Measurements from ENCODE around the gene INS. TPM values are rescaled to one million over a fixed set of nuclear protein-coding genes. Genes with fewer than 3 reads are reported as not detected.

Gene INS
- total RNA-seq, 2 experiments from 2014 or later = not detected

DNA sequence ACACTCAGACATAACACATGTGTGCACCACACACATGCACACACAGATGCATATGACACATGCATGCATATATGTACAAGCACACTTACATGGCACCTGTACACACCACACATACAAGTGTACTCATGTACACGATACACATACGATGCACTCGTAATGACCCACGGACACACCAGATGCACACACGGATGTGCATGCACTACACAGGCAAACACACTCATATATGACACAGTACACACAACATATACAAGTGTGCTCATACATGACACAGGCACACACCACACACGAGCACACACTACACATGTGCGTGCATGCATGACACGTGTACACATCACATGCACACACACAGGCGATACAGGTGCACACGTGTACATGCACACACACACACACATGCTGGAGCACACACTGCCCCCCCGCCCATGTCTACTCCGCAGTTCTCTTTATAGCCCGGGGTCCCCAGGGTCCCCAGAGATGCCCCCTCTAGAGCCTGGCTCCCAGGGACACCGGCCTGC lies 15.4 kb upstream of the INS start:
- ATAC-seq (no peak), DNase-seq (no peak)
- Mint-ChIP-seq H3K4me1 (ENCODE audit: low read depth) (no peaks in the 10 kb centered on the region), H3K9me3 (ENCODE audit: insufficient read depth) (no peaks in the 10 kb centered on the region), H3K27ac (no peak overlapping the region), H3K36me3 (ENCODE audit: low read depth) (no peaks in the 10 kb centered on the region), H3K27me3 (ENCODE audit: low read depth) (no peaks in the 10 kb centered on the region), H3K4me3 (no peak overlapping the region)
- ChIA-PET POLR2A (no interaction called here), CTCF (no interaction called here)

DNA sequence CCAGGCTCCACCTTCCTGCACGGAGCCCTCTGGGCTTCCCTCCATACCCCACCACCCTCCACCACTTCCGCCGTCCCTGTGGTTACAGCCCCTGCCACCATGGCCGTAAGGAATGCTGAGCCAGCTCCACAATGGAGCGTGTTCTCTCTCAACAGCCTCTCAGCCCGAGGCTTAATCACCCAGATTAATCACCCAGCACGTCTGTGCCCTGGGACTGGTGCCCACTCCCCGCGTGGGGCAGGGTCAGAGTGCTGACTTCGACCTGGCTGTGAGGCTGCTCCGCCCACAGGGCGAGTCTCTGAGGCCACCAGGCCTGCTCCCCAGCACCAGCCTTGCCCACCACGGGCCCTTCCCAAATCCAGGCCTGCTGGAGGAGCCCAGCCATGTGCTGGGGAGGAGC lies 14.7 kb upstream of the INS start:
- H3K9me3 Mint-ChIP-seq (ENCODE audit: insufficient read depth) = no peaks in the 10 kb centered on the region
- H3K4me3 Mint-ChIP-seq = no peak overlapping the region

DNA sequence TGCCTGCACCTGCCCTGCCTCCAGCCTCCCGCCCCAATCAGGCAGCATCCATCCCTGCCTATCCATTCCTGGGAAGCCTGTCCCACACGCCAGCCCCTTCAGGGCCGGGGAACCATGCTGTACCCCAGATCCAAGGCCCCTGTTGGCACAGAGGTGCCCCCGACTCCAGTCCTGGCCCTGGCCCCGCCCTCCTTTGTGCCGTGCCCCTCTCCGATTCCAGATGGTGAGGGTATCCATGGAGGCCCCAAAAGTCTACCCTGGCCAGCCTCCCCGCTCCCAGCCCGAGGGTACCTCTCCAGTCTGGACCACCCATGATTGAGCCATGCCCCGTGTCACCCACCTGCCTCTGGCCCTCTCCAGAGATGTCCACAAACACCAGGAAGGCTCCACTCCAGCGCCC lies 13.4 kb upstream of the INS start:
- Mint-ChIP-seq H3K4me3 (no peak overlapping the region), H3K27ac (no peak overlapping the region), H3K27me3 (ENCODE audit: low read depth) (no peaks in the 10 kb centered on the region), H3K9me3 (ENCODE audit: insufficient read depth) (no peaks in the 10 kb centered on the region), H3K36me3 (ENCODE audit: low read depth) (no peaks in the 10 kb centered on the region), H3K4me1 (ENCODE audit: low read depth) (no peaks in the 10 kb centered on the region)
- ATAC-seq (no peak), DNase-seq (no peak)
- ChIA-PET POLR2A (no interaction called here), CTCF (no interaction called here)

More for the DNA sequence above, 14.7 kb upstream of the INS start:
- ChIA-PET CTCF (no interaction called here), POLR2A (no interaction called here)
- H3K27ac Mint-ChIP-seq = no peak overlapping the region
- no peaks in the 10 kb centered on the region for H3K4me1 Mint-ChIP-seq (ENCODE audit: low read depth)
- ATAC-seq (no peak), DNase-seq (no peak)
- H3K36me3 Mint-ChIP-seq (ENCODE audit: low read depth) = no peaks in the 10 kb centered on the region
- no peaks in the 10 kb centered on the region for H3K27me3 Mint-ChIP-seq (ENCODE audit: low read depth)

DNA sequence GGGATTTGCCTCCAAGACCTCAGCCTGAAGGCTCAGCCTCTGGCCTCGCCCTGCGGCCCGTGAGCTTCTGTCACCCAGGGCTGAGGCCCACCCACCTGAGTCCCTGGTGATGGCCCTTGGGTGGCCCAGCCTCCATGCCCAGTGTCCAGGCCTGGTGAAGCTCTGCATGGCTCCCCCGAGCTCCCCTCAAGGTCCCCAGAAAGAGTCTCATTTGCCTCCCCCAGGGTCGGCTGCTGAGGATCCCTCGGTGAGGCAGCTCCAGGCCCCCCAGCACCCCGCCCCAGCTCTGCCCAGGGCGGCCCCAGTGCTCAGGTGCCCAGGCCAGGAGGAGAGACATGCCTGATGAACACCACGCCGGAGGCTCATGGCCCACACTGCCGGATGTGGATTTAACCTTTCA lies 12.8 kb upstream of the INS start:
- Mint-ChIP-seq H3K36me3 (ENCODE audit: low read depth) (no peaks in the 10 kb centered on the region), H3K27ac (no peak overlapping the region), H3K27me3 (ENCODE audit: low read depth) (no peaks in the 10 kb centered on the region), H3K4me3 (no peak overlapping the region), H3K9me3 (ENCODE audit: insufficient read depth) (no peaks in the 10 kb centered on the region), H3K4me1 (ENCODE audit: low read depth) (no peaks in the 10 kb centered on the region)
- no peak for ATAC-seq
- ChIA-PET CTCF (no interaction called here), POLR2A (no interaction called here)
- DNase-seq = no peak

DNA sequence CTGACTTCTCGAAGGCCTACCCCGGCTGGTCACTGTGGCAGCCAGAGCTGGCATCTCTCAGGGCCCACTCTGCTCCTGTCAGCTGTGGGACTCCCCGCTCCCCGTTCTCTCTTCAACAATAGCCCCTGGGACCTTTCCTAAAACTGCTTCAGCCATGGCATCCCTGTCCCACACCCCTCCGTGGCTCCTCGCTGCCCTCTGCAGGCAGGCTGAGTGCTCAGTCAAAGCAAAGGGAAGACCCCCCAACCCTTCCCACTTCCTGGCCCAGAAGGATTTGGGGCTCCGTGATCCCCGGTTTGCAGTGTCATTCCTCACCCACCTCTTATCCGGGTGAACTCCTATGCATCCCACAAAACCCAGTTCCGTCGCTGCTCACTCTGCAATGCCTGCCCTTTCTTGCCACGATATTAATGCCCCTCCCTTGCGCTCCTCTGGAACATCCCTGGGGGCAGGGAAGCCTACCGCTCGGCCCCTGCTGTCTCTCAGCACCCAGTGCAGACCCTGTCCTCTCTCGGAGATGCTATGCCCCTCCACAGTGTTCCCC lies 12.2 kb upstream of the INS start:
- no peak overlapping the region for H3K27ac Mint-ChIP-seq
- no peaks in the 10 kb centered on the region for H3K9me3 Mint-ChIP-seq (ENCODE audit: insufficient read depth)
- ChIA-PET CTCF (no interaction called here), POLR2A (no interaction called here)
- no peak for ATAC-seq
- no peaks in the 10 kb centered on the region for H3K36me3 Mint-ChIP-seq (ENCODE audit: low read depth)
- H3K4me1 Mint-ChIP-seq (ENCODE audit: low read depth) = no peaks in the 10 kb centered on the region
- no peak for DNase-seq
- H3K27me3 Mint-ChIP-seq (ENCODE audit: low read depth) = no peaks in the 10 kb centered on the region
- H3K4me3 Mint-ChIP-seq = no peak overlapping the region

DNA sequence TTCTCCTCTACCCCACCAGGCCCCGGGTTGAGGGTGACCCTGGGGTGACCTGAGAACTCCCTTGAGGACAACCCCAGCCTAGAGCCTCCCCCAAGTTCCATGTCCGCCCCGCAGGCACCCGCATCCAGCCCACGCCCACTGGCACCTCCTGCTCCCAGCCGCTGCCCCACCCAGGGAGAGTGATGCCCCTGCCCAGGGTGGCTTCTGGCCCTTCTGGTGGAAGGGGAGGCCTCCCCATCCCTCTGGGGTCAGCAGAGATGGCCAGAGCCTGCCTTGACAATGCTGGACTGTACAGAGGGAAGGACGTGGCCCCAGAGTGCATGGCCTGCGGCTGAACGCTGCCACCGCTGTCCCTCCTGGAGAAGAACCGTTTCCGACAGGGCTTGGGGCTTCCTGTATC lies 11.7 kb upstream of the INS start:
- POLR2A ChIA-PET = no interaction called here
- Mint-ChIP-seq H3K36me3 (ENCODE audit: low read depth) (no peaks in the 10 kb centered on the region), H3K9me3 (ENCODE audit: insufficient read depth) (no peaks in the 10 kb centered on the region), H3K4me1 (ENCODE audit: low read depth) (no peaks in the 10 kb centered on the region), H3K27me3 (ENCODE audit: low read depth) (no peaks in the 10 kb centered on the region), H3K4me3 (no peak overlapping the region), H3K27ac (no peak overlapping the region)
- CTCF ChIA-PET = no interaction called here
- no peak for DNase-seq
- ATAC-seq = no peak

DNA sequence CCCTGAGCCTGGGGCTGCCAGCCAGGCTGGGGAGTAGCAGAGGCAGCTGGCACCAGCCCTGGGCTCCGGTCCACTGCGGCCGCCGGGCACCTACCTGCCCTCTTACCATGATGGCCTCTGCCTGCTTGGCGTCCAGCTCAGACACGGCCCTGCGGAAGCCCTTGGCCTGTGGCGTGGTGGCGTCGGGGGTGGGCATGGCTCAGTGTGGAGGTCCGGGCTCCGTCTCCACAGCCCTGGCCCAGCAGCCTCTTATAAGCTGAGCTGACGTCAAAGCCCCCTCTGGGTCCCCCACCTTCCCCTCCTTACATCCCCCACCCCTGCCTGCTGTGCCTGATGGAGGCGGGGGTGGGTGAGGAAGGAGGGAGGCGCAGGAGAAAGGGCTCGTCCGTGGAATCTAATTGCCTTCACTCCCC lies 10.6 kb upstream of the INS start, which contains the start of gene TH:
Gene TH, minus strand, starts transcription at position 225 of the 413 bp plus-strand sequence. Its CDS starts 29 bp downstream, at position 196.
- POLR2A ChIA-PET = no interaction called here
- H3K4me3 Mint-ChIP-seq = no peak within 1 kb of the TSS
- CTCF ChIA-PET = no interaction called here

DNA sequence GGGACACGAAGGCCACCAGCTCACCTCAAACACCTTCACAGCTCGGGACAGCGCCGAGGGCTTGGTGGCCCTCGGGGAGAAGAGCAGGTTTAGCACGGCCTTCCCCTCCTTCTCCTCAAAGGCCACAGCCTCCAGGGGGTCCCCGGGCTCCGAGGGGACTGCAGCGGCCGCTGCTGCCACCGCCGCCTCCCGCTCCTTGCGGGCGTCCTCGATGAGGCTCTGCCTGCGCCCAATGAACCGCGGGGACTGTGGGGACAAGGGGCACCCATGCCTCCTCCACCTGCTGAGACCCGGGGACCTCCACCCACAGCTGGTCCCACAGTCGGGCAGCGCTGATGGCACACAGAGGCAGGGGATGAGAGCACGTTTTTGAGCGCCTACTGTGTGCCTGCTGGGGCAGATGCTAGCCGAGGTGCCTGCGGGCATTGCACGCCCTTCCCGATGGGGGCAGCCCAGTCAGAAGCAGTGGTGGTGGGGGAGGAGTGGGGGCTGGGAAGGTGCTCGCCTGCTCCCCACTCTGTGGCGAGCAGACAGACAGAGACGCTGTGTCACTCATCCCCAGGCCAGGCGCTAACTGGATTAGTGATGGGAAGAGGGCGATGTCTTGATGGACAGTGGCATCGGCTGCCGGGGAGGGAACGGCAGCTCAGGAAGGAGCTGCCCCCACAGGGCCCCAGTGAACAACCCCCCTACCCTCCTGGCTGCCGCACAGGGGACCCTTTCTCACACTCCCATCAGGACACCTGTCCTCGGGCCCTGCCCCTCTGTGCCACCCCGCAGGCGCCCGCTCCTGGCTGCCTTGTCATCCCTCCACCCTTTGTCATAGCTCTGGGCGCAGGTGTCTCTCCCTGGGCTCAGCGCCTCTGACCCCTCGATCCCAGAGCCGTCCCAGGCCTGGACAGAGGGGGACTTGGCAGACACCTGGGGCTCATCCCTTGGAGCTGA lies 8.9 kb upstream of the INS start:
- DNase-seq = no peak
- ChIA-PET POLR2A (no interaction called here), CTCF (interaction anchor here (1.0 to 1.4 kb wide), 4 partner anchors 16 to 249 kb away, joined by 3 to 4 read pairs (median 3); no protein-coding TSS in a partner anchor)
- H3K4me1 Mint-ChIP-seq (ENCODE audit: low read depth) = no peaks in the 10 kb centered on the region
- H3K36me3 Mint-ChIP-seq (ENCODE audit: low read depth) = no peaks in the 10 kb centered on the region
- no peak overlapping the region for H3K4me3 Mint-ChIP-seq
- H3K27me3 Mint-ChIP-seq (ENCODE audit: low read depth) = no peaks in the 10 kb centered on the region
- ATAC-seq = no peak
- H3K9me3 Mint-ChIP-seq (ENCODE audit: insufficient read depth) = no peaks in the 10 kb centered on the region
- no peak overlapping the region for H3K27ac Mint-ChIP-seq

More for the DNA sequence above, 10.6 kb upstream of the INS start, which contains the start of gene TH:
- no peak for DNase-seq
- Mint-ChIP-seq H3K36me3 (ENCODE audit: low read depth) (no peaks in the 10 kb centered on the region), H3K9me3 (ENCODE audit: insufficient read depth) (no peaks in the 10 kb centered on the region), H3K27ac (no peak within 1 kb of the TSS), H3K27me3 (ENCODE audit: low read depth) (no peaks in the 10 kb centered on the region), H3K4me1 (ENCODE audit: low read depth) (no peaks in the 10 kb centered on the region)
- ATAC-seq = no peak

DNA sequence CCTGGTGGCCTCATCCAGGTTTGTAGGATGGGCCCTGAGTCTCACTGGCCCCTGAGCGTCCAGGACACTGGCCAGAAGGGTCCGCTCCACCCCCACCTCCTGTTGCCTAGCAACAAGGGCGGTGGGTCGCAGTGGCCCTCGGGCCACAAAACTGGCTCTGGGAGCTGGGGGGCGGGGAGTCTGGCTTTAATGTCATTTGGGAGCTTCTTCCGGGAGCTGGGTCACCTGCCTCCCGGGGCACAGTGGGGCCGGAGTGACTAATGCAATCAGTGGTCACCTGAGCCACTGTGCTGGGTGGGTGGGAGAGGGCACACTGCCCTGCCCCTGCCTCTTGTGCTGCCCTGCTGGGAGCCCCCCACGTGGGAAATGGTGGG lies 8.0 kb upstream of the INS start:
- no peaks in the 10 kb centered on the region for H3K9me3 Mint-ChIP-seq (ENCODE audit: insufficient read depth)
- no peaks in the 10 kb centered on the region for H3K36me3 Mint-ChIP-seq (ENCODE audit: low read depth)
- no peaks in the 10 kb centered on the region for H3K27me3 Mint-ChIP-seq (ENCODE audit: low read depth)
- POLR2A ChIA-PET = no interaction called here
- H3K4me3 Mint-ChIP-seq = no peak overlapping the region
- DNase-seq (no peak), ATAC-seq (no peak)
- no peaks in the 10 kb centered on the region for H3K4me1 Mint-ChIP-seq (ENCODE audit: low read depth)
- CTCF ChIA-PET = no interaction called here
- H3K27ac Mint-ChIP-seq = no peak overlapping the region

DNA sequence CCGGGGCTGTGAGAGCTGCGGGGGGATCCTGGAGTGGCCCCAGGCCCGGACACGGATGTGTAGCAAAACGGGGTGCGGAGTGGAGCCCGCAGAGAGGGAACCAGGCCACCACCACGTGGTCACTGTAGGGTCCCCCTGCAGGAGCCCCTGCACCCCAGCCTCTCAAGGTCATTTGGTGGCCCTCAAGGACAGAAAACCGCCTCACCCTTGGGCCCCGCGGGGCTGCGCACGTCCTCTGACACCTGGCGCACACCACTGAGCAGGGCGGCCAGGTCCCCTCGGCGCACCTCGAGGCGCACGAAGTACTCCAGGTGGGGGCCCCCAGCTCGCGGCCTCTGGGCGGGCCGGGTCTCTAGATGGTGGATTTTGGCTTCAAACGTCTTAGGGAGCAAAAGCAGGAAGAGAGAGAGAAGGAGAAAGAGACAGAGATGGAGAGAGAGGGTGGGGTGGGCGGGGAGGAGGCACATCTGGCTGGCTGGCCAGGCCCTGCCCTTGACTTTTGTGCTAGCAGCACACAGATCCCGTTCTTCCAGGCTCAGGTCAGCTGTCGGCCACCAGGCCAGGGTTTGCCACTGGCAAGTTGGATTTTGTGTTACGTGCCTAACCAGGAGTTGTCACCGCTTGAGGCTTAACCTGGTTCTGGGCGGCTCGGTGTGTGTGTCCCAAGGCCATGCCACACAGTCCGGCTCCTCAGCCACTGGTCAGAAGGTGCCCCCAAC lies 7.4 kb upstream of the INS start:
- Mint-ChIP-seq H3K27ac (no peak overlapping the region), H3K27me3 (ENCODE audit: low read depth) (no peaks in the 10 kb centered on the region), H3K4me3 (no peak overlapping the region), H3K4me1 (ENCODE audit: low read depth) (no peaks in the 10 kb centered on the region), H3K36me3 (ENCODE audit: low read depth) (no peaks in the 10 kb centered on the region), H3K9me3 (ENCODE audit: insufficient read depth) (no peaks in the 10 kb centered on the region)
- ChIA-PET CTCF (interaction anchor here (3.2 kb wide), 1 partner anchor 136 kb away, joined by 11 read pairs; no protein-coding TSS in a partner anchor), POLR2A (no interaction called here)
- DNase-seq (no peak), ATAC-seq (no peak)

DNA sequence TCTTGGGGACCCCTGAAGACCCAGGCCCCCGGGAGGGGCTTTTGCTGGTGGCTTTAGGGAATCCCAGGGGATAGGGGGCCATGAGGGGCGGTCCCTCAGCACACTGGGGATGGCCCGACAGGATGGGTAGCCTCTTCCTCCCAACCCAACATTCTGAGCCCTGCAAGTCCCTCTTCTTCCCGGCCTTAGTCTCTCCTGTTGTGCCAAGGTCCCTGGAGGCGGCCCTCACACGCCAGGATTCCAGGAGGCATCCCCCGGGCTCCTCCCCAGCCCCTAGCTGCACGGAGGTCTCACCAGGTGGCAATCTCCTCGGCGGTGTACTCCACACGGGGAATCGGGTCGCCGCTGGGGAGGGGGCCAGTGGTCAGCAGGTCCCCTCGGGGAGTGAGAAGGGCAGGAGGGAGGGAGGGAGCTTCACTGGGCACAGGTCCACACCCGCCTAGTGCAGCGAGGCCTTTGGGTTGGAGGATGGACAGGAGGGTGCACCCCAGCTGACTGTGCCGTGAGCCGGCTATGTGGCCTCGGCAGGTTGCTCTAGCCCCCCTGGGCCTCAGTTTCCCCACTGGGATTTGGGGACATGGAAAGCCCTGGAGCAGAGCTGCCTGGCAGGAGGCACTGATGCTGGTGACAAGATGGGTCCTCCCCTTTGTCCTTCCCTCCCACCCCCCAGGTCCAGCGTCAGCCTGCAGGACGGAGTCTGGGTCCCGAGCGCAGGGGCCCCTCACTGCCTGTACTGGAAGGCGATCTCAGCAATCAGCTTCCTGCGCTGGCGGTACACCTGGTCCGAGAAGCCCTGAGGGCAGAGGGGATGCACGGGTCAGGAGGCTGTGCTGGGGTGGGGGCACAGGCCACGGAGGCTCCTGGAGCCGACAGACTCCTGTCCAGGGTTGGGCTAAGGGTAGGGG lies 6.4 kb upstream of the INS start:
- POLR2A ChIA-PET = no interaction called here

More for the DNA sequence above, 6.4 kb upstream of the INS start:
- ATAC-seq (no peak), DNase-seq (no peak)
- Mint-ChIP-seq H3K27me3 (ENCODE audit: low read depth) (no peaks in the 10 kb centered on the region), H3K36me3 (ENCODE audit: low read depth) (no peaks in the 10 kb centered on the region), H3K4me3 (no peak overlapping the region), H3K27ac (no peak overlapping the region), H3K4me1 (ENCODE audit: low read depth) (no peaks in the 10 kb centered on the region), H3K9me3 (ENCODE audit: insufficient read depth) (no peaks in the 10 kb centered on the region)
- CTCF ChIA-PET = interaction anchor here (0.7 to 3.2 kb wide), 2 partner anchors 82 to 137 kb away, joined by 3 to 11 read pairs; no protein-coding TSS in a partner anchor
